Gastrocnemius medialis (tissue), 4 donors: Measurements from ENCODE around the gene USP7.
"Not testable (repeated sequence)": the region's sequence is repeated elsewhere in the genome, so short reads cannot be mapped to it uniquely, and the experiment has no call there.

Experiments
- POLR2A ChIP-seq, 2 donors: fragments of 450-650 bp; IDR thresholded peaks; one replicate each; pipeline ENCODE4 v1.6.1; 2017; ENCODE audit warnings: antibody characterized with exemption in 2 of 2, mild to moderate bottlenecking in 2 of 2, moderate library complexity in 2 of 2
- TF ChIP-seq, protein P1 (sequence below), 5 experiments: fragments of 450-650 bp in 3 of 5; fragments of 200-600 bp in 2 of 5; sonication (generic) in 2 of 5; IDR thresholded peaks in 4 of 5; conservative IDR thresholded peaks in 1 of 5; 1 replicate in 4 of 5; 2 replicates in 1 of 5; pipeline ENCODE4 v1.5.1; 2016 to 2019; ENCODE audit warnings: antibody characterized with exemption in 5 of 5, mild to moderate bottlenecking in 3 of 5, moderate library complexity in 3 of 5

DNA sequence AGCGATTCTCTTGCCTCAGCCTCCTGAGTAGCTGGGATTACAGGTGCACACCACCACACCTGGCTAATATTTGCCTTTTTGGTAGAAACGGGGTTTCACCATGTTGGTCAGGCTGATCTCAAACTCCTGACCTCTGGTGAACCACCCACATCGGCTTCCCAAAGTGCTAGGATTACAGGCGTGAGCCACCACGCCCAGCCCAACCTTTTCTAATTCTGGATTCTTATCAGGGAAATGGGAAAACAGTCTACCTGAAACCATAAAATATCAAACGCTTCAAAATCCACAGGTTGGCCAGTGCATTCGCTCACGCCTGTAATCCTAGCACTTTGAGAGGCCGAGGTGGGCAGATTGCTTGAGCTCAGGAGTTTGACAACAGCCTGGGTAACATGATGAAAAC is 4.3 kb upstream of the USP7 start:
- TF ChIP-seq, protein P1, sequence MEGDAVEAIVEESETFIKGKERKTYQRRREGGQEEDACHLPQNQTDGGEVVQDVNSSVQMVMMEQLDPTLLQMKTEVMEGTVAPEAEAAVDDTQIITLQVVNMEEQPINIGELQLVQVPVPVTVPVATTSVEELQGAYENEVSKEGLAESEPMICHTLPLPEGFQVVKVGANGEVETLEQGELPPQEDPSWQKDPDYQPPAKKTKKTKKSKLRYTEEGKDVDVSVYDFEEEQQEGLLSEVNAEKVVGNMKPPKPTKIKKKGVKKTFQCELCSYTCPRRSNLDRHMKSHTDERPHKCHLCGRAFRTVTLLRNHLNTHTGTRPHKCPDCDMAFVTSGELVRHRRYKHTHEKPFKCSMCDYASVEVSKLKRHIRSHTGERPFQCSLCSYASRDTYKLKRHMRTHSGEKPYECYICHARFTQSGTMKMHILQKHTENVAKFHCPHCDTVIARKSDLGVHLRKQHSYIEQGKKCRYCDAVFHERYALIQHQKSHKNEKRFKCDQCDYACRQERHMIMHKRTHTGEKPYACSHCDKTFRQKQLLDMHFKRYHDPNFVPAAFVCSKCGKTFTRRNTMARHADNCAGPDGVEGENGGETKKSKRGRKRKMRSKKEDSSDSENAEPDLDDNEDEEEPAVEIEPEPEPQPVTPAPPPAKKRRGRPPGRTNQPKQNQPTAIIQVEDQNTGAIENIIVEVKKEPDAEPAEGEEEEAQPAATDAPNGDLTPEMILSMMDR (IDR thresholded peaks at IDR 0.05 in 4 of 5, conservative IDR thresholded peaks at IDR 0.05 in 1 of 5) = not testable (repeated sequence)
- TF ChIP-seq POLR2A (IDR thresholded peaks at IDR 0.05) = not testable (repeated sequence)
